HEK293 (cell line): ENCODE results near the gene RHOBTB3.

ENCODE experiments used
- BCL11B ChIP-seq: fragments of 450-650 bp; formaldehyde crosslinking; IDR thresholded peaks from 2 replicates; pipeline ENCODE4 v1.5.1; 2016; ENCODE audit warnings: low read depth, missing biosample characterization, missing genetic modification characterization
- CTCF ChIP-seq: fragments of 450-650 bp; formaldehyde crosslinking; IDR thresholded peaks from 2 replicates; pipeline ENCODE4 v1.5.1; 2016; ENCODE audit warnings: missing biosample characterization, missing genetic modification characterization
- FEZF1 ChIP-seq: fragments of 450-650 bp; formaldehyde crosslinking; IDR thresholded peaks from 2 replicates; pipeline ENCODE4 v1.5.1; 2016; ENCODE audit warnings: missing biosample characterization, missing genetic modification characterization
- MZF1 ChIP-seq: fragments of 450-650 bp; formaldehyde crosslinking; IDR thresholded peaks from 2 replicates; pipeline ENCODE4 v1.5.1; 2017; ENCODE audit warnings: missing biosample characterization, missing genetic modification characterization, borderline replicate concordance
- PRDM10 ChIP-seq: fragments of 450-650 bp; formaldehyde crosslinking; IDR thresholded peaks from 2 replicates; pipeline ENCODE4 v1.5.1; 2016; ENCODE audit warnings: missing biosample characterization, missing genetic modification characterization
- ZNF146 ChIP-seq: fragments of 450-650 bp; formaldehyde crosslinking; IDR thresholded peaks from 2 replicates; pipeline ENCODE4 v1.5.1; 2016; ENCODE audit warnings: missing biosample characterization, missing genetic modification characterization
- ZNF2 ChIP-seq: fragments of 450-650 bp; formaldehyde crosslinking; IDR thresholded peaks from 2 replicates; pipeline ENCODE4 v1.5.1; 2016; ENCODE audit warnings: missing biosample characterization, missing genetic modification characterization
- ZNF24 ChIP-seq: fragments of 450-650 bp; formaldehyde crosslinking; IDR thresholded peaks from 2 replicates; pipeline ENCODE4 v1.5.1; 2016; ENCODE audit warnings: missing biosample characterization, missing genetic modification characterization
- ZNF514 ChIP-seq: fragments of 450-650 bp; formaldehyde crosslinking; IDR thresholded peaks from 2 replicates; pipeline ENCODE4 v1.5.1; 2016; ENCODE audit warnings: missing biosample characterization, missing genetic modification characterization
- ZNF560 ChIP-seq: fragments of 450-650 bp; formaldehyde crosslinking; IDR thresholded peaks from 2 replicates; pipeline ENCODE4 v1.5.1; 2017; ENCODE audit warnings: missing biosample characterization, missing genetic modification characterization, borderline replicate concordance
- ZNF580 ChIP-seq: fragments of 450-650 bp; formaldehyde crosslinking; IDR thresholded peaks from 2 replicates; pipeline ENCODE4 v1.5.1; 2016; ENCODE audit warnings: missing biosample characterization, missing genetic modification characterization
- ZNF585B ChIP-seq: fragments of 450-650 bp; formaldehyde crosslinking; IDR thresholded peaks from 2 replicates; pipeline ENCODE4 v1.5.1; 2016; ENCODE audit warnings: missing biosample characterization, missing genetic modification characterization
- TF ChIP-seq, protein P1 (sequence below): fragments of 450-650 bp; formaldehyde crosslinking; IDR thresholded peaks from 2 replicates; pipeline ENCODE4 v1.5.1; 2017; ENCODE audit warnings: missing biosample characterization, missing genetic modification characterization

DNA sequence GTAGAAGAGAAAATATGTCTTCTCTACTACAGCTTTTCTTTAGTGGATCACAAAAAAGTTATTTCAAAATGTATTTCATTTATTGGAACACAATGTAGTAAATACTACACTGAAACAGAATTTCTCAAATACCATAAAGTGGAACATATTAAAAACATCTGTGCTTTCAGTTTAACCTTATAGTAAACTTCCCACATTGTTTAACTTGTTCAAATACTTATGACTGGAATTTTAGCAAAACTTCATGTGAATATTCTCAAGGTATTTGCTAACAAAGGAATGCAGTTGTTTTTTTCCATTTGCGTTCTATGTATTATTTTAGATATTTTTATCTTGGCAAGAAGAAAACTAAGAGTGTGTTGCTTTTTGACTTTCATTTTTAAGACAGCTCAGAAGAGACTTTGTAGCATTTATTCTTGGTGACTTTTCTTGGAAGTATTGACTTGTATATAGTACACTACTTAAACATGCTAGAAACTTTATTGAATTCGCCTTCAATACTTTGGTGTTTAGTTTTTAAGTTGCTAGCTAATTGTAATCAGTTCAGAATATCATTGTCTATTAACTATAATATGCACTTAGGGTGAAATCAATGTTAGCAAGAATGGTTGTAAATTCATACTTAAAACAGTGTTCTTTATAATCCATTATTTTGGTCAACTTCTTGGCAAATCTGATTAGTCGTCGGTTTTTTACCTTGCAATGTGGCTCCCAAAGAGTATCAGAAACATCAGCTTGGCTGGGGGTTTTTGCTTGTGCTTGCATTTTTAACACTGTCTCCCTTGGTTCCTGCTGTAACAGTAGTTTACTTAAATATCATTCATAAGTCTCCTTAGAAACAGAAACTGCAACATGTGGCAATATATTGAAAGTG lies 5.0 kb upstream of the RHOBTB3 start:
- TF ChIP-seq ZNF514, result no peak
- no peak for TF ChIP-seq CTCF (tag by site-specific recombination)
- no peak for TF ChIP-seq PRDM10 (tag by site-specific recombination)
- no peak for TF ChIP-seq FEZF1 (tag by site-specific recombination)
- TF ChIP-seq ZNF2 (tag by site-specific recombination), result no peak
- TF ChIP-seq, protein P1, sequence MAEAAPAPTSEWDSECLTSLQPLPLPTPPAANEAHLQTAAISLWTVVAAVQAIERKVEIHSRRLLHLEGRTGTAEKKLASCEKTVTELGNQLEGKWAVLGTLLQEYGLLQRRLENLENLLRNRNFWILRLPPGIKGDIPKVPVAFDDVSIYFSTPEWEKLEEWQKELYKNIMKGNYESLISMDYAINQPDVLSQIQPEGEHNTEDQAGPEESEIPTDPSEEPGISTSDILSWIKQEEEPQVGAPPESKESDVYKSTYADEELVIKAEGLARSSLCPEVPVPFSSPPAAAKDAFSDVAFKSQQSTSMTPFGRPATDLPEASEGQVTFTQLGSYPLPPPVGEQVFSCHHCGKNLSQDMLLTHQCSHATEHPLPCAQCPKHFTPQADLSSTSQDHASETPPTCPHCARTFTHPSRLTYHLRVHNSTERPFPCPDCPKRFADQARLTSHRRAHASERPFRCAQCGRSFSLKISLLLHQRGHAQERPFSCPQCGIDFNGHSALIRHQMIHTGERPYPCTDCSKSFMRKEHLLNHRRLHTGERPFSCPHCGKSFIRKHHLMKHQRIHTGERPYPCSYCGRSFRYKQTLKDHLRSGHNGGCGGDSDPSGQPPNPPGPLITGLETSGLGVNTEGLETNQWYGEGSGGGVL, result no peak
- no peak for TF ChIP-seq MZF1 (tag by site-specific recombination)
- TF ChIP-seq ZNF560 (tag by site-specific recombination), result no peak
- no peak for TF ChIP-seq BCL11B (tag by site-specific recombination)
- no peak for TF ChIP-seq ZNF580 (tag by site-specific recombination)
- TF ChIP-seq ZNF146 (tag by site-specific recombination), result no peak
- TF ChIP-seq ZNF585B, result no peak
- TF ChIP-seq ZNF24 (tag by site-specific recombination), result no peak
